ENCODE data around the gene SLC7A1.

SLC7A1 gene

DNA sequence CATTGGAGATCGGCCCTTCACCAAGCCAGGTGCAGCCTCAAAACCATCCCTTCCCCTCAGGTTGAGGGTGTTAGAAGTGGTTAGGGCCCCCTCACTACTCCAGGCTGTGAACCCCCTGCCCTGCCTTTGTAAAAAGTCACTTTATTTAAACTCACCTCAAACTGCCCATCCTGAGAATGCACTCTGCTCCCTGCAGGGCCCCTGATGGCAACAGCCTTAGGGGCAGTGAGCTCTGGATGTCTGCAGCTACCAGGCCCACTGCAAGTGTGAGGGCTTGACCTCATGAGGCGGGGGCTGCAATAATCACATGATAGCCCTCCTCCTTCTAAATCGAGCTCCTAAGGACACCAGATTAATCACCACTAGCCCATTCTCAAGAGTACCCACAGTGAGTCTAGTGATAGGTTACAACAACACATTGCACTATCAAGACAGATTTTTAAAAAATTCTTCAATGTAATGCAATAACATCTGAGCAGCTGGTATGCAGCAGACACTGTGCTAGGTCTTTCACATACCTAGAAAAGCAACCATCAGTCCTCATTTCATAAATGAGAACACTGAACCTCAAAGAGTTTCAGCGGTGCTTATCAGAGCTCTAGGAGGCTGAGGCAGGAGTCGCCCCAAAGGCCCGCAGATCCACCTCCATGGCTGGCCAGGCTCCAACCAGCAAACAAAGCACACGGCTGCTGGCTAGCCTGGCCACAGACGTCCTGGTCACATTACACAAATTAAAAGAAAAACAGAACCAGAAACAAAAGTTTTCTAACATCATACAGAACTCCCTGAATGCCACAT lies 26.0 kb downstream of the SLC7A1 start:
- Histone ChIP-seq H3K36me3 (ENCODE audit: control insufficient read depth, low read depth, low read length) (no peaks in the 10 kb centered on the region), H3K27me3 (ENCODE audit: control insufficient read depth, insufficient read depth, low read length) (no peaks in the 10 kb centered on the region), H3K9ac (ENCODE audit: low read length) (no peak overlapping the region), H3K4me1 (ENCODE audit: control insufficient read depth, low read depth, low read length) (peaks cover 17% of the 10 kb centered on the region), H3K27ac (ENCODE audit: low read length) (no peak overlapping the region), H3K9me3 (ENCODE audit: control insufficient read depth, low read depth, low read length) (no peaks in the 10 kb centered on the region), H3K4me3 (ENCODE audit: low read length) (no peak overlapping the region)

DNA sequence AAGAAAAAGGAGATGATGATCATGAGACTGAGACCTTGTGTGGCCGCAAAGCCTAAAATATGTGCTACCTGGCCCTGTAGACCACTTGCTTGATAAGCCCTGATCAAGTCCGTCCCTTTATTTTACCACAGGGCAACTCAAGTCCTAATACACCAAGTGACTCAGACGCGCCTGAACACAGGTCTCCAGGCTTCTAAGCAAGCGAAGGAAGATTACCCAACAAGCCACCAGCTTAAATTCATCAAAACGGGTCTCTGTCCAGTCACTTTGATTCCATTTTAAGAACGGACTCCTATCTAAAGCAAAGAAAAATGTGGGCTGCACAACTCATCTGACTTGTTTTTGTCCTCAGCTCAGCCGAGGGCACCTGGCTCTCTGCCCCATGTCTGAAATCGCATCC lies 26.8 kb downstream of the SLC7A1 start:
- Histone ChIP-seq H3K4me1 (ENCODE audit: control insufficient read depth, low read depth, low read length) (peaks cover 24% of the 10 kb centered on the region), H3K27ac (ENCODE audit: low read length) (no peak overlapping the region), H3K27me3 (ENCODE audit: control insufficient read depth, insufficient read depth, low read length) (no peaks in the 10 kb centered on the region), H3K9me3 (ENCODE audit: control insufficient read depth, low read depth, low read length) (no peaks in the 10 kb centered on the region), H3K36me3 (ENCODE audit: control insufficient read depth, low read depth, low read length) (no peaks in the 10 kb centered on the region), H3K9ac (ENCODE audit: low read length) (no peak overlapping the region), H3K4me3 (ENCODE audit: low read length) (no peak overlapping the region)

DNA sequence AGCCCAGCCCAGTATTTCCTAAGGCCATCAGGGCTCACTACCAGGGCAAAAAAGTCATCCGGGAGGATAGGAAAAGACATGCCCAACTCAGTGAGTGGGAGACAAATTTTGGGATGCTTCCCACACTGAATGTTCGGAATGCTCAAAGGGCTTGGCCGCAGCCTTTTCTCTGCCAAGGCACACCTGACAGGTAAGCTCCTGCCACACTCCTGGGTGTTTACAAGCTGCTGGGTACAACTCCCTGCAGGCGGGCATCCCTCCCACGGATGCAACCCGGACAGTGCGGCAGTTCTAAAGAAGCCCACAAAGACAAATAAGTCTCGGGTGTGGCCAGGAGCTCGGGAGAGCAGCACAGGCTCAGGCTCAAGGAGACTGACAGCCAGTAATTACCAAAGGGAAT lies 28.1 kb downstream of the SLC7A1 start:
- no peak overlapping the region for H3K9ac ChIP-seq (ENCODE audit: low read length)
- no peaks in the 10 kb centered on the region for H3K27me3 ChIP-seq (ENCODE audit: control insufficient read depth, insufficient read depth, low read length)
- no peaks in the 10 kb centered on the region for H3K9me3 ChIP-seq (ENCODE audit: control insufficient read depth, low read depth, low read length)
- peaks cover 36% of the 10 kb centered on the region for H3K4me1 ChIP-seq (ENCODE audit: control insufficient read depth, low read depth, low read length)
- no peaks in the 10 kb centered on the region for H3K36me3 ChIP-seq (ENCODE audit: control insufficient read depth, low read depth, low read length)
- no peak overlapping the region for H3K27ac ChIP-seq (ENCODE audit: low read length)
- no peak overlapping the region for H3K4me3 ChIP-seq (ENCODE audit: low read length)

DNA sequence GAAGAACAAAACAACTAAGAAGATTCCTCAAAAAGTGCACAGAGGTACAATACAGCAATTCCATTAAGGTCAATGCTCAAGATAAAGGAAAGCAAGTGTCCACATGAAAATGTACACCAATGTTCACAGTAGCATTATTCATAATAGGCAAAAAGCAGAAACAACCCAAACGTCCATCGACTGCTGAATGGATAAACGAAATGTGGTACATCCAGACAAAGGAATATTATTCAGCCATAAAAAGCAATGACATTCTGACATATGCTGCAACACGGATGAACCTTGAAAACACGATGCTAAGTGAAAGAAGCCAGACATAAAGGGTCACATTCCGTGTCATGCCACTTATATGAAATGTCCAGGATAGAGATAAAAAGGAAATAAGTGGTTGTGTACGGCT lies 29.3 kb downstream of the SLC7A1 start:
- Histone ChIP-seq H3K27me3 (ENCODE audit: control insufficient read depth, insufficient read depth, low read length) (no peaks in the 10 kb centered on the region), H3K4me1 (ENCODE audit: control insufficient read depth, low read depth, low read length) (peaks cover 41% of the 10 kb centered on the region), H3K4me3 (ENCODE audit: low read length) (no peak overlapping the region), H3K27ac (ENCODE audit: low read length) (no peak overlapping the region), H3K9ac (ENCODE audit: low read length) (no peak overlapping the region), H3K9me3 (ENCODE audit: control insufficient read depth, low read depth, low read length) (no peaks in the 10 kb centered on the region), H3K36me3 (ENCODE audit: control insufficient read depth, low read depth, low read length) (no peaks in the 10 kb centered on the region)

DNA sequence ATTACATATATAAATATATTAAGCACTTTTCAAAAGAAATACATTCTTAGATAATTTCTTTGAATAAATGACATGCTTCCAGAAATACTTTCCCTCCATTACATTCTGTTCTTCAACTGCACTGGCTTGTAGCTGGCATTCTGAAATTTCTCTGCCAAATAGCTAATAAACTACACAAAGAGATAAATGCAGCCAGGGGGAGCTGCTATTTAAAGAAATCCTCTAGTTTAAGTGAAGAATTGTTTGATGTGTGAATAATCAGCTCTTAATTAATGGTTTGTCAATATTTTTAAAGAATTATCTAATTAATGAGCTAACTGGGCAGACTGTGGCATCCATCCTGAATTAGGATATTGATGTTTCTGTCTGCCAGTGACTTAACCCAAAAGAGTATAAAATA lies 30.7 kb downstream of the SLC7A1 start:
- Histone ChIP-seq H3K36me3 (ENCODE audit: control insufficient read depth, low read depth, low read length) (no peaks in the 10 kb centered on the region), H3K27ac (ENCODE audit: low read length) (no peak overlapping the region), H3K4me1 (ENCODE audit: control insufficient read depth, low read depth, low read length) (peaks cover 41% of the 10 kb centered on the region), H3K4me3 (ENCODE audit: low read length) (no peak overlapping the region), H3K9ac (ENCODE audit: low read length) (no peak overlapping the region), H3K9me3 (ENCODE audit: control insufficient read depth, low read depth, low read length) (no peaks in the 10 kb centered on the region), H3K27me3 (ENCODE audit: control insufficient read depth, insufficient read depth, low read length) (no peaks in the 10 kb centered on the region)

DNA sequence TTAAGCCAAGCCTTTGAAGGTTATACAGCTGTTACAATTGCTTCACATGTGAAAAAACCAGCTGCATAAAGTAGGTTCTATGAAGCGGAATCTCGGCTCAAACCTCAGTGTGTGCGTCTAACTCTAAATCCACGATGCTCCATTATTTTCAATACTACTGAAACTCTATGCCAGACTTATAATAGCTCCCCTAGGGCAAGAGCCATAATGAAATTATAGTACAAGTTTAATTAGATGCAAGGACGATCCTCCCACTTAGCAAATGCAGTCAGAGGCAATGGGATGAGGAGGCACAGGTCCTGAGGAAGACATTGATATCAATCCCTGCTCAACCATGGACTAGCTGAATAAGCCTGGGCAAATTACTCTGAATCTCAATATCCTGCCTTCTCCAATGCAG lies 31.1 kb downstream of the SLC7A1 start:
- H3K27me3 ChIP-seq (ENCODE audit: control insufficient read depth, insufficient read depth, low read length): no peaks in the 10 kb centered on the region
- H3K27ac ChIP-seq (ENCODE audit: low read length): no peak overlapping the region
- H3K4me1 ChIP-seq (ENCODE audit: control insufficient read depth, low read depth, low read length): peaks cover 36% of the 10 kb centered on the region
- no peaks in the 10 kb centered on the region for H3K36me3 ChIP-seq (ENCODE audit: control insufficient read depth, low read depth, low read length)
- H3K9ac ChIP-seq (ENCODE audit: low read length): no peak overlapping the region
- no peaks in the 10 kb centered on the region for H3K9me3 ChIP-seq (ENCODE audit: control insufficient read depth, low read depth, low read length)
- H3K4me3 ChIP-seq (ENCODE audit: low read length): no peak overlapping the region

DNA sequence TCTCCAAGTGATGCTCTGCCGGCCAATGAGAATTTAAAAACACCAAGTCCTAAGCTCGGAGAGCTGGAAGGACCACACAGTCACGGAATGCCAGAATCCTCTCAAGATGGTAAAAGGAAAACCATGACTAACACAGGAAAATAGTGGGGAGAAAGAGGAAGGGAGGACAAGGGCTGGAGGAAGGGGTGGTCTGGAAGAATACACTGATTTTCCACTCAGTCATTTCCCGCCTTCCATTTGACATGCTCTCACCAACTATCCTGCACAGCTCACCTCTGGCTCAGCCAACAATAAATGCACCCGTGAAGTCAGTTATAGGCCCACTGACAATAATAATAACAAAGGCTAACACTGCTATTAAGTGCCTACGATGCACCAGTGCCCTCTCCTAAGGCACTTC lies 31.5 kb downstream of the SLC7A1 start:
- Histone ChIP-seq H3K9ac (ENCODE audit: low read length) (no peak overlapping the region), H3K4me1 (ENCODE audit: control insufficient read depth, low read depth, low read length) (peaks cover 33% of the 10 kb centered on the region)

DNA sequence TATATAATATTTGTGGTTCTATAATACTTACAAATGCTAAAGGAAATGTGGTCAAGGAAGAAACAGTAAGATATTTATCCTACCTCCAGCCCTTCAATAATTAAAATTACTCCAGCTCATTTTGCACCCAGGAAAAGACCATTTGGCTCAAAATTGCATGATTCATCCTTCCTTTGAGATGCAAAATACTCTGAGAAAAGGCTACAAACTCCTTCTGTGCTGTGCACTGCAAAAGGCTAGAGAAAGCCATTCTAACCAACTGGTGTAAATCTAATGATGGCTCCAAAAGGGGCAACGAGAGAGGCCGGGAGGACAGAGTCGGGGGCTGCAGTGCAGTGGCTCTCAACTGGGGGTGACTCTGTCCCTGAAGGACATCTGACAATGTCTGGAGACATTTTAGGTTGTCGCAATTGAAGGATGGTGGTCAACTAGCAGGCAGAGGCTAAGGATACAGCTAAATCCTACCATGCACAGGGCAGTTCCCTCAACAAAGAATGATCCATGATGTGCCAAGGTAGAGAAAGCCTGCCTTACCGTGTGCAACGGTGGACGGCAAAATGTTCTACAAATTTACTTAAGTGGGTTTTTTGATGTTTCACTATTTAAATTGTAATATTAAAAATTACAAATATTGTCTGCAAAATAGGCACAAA lies 32.6 kb downstream of the SLC7A1 start:
- Histone ChIP-seq H3K27me3 (ENCODE audit: control insufficient read depth, insufficient read depth, low read length) (no peaks in the 10 kb centered on the region), H3K4me1 (ENCODE audit: control insufficient read depth, low read depth, low read length) (peaks cover 31% of the 10 kb centered on the region), H3K4me3 (ENCODE audit: low read length) (no peak overlapping the region), H3K36me3 (ENCODE audit: control insufficient read depth, low read depth, low read length) (no peaks in the 10 kb centered on the region), H3K27ac (ENCODE audit: low read length) (no peak overlapping the region), H3K9ac (ENCODE audit: low read length) (no peak overlapping the region), H3K9me3 (ENCODE audit: control insufficient read depth, low read depth, low read length) (no peaks in the 10 kb centered on the region)

More for the DNA sequence above, 31.5 kb downstream of the SLC7A1 start:
- Histone ChIP-seq H3K36me3 (ENCODE audit: control insufficient read depth, low read depth, low read length) (no peaks in the 10 kb centered on the region), H3K27ac (ENCODE audit: low read length) (no peak overlapping the region), H3K27me3 (ENCODE audit: control insufficient read depth, insufficient read depth, low read length) (no peaks in the 10 kb centered on the region), H3K4me3 (ENCODE audit: low read length) (no peak overlapping the region), H3K9me3 (ENCODE audit: control insufficient read depth, low read depth, low read length) (no peaks in the 10 kb centered on the region)

DNA sequence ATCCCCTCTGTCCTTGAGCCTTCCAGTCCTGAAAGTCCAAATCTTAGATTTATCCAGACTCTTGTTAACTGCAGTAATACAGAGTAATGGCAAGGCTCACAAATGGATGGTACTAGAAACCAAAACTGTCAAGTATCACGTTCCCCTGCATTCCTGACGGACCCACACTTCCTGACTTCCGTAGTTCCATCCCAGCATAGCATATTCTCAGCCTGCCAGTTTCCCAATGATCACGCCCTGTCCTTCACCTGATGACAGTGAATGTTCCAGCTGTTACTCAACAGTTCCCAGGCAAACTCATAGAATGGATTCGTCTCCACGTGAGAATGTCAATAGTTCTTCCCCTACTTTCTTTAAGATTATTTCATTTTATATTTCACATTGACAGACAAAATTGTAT lies 33.6 kb downstream of the SLC7A1 start:
- Histone ChIP-seq H3K9me3 (ENCODE audit: control insufficient read depth, low read depth, low read length) (no peaks in the 10 kb centered on the region), H3K4me3 (ENCODE audit: low read length) (no peak overlapping the region), H3K27me3 (ENCODE audit: control insufficient read depth, insufficient read depth, low read length) (no peaks in the 10 kb centered on the region), H3K27ac (ENCODE audit: low read length) (no peak overlapping the region), H3K9ac (ENCODE audit: low read length) (no peak overlapping the region), H3K4me1 (ENCODE audit: control insufficient read depth, low read depth, low read length) (peaks cover 31% of the 10 kb centered on the region), H3K36me3 (ENCODE audit: control insufficient read depth, low read depth, low read length) (no peaks in the 10 kb centered on the region)

DNA sequence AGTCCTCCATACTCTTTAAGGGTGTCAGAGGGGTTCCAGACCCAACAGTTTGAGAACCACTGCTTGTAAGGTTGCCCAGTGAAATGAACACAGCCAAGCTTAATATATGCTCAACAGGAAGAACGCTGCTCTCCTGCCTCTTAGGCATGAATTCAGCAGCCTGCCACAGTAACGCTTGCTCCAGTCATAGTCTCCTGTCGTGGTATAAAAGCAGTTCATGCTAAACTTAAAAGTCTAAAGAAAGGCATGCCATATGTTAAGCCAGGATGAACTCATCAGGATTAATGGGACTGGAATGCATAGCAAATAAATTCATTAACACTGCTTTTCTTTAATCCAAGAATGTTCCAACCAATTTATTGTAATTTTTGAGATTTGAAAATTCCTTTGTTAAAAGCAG lies 38.7 kb downstream of the SLC7A1 start:
- Histone ChIP-seq H3K9me3 (ENCODE audit: control insufficient read depth, low read depth, low read length) (no peaks in the 10 kb centered on the region), H3K27me3 (ENCODE audit: control insufficient read depth, insufficient read depth, low read length) (no peaks in the 10 kb centered on the region), H3K4me3 (ENCODE audit: low read length) (no peak overlapping the region), H3K9ac (ENCODE audit: low read length) (no peak overlapping the region), H3K36me3 (ENCODE audit: control insufficient read depth, low read depth, low read length) (peaks cover 18% of the 10 kb centered on the region), H3K27ac (ENCODE audit: low read length) (no peak overlapping the region), H3K4me1 (ENCODE audit: control insufficient read depth, low read depth, low read length) (no peaks in the 10 kb centered on the region)

DNA sequence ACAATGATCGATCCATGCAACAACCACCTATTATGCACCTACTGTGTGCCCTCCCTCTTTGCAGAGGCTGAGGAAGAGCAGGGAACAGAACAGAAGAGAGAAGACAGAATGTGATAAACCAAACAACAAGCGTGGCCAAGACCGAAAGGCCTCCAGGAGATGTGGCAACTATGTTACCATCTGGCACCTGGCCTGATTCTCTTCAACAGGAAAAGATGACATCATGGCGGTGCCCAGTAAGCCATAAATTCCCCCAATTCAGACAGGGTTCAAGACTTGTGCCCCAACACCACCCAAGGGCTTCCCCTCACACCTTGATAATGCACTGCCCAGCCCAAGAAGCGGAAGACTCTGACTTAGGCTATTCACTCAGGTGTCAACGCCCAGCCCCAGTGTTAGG lies 44.3 kb downstream of the SLC7A1 start:
- no peak overlapping the region for H3K27ac ChIP-seq (ENCODE audit: low read length)
- no peak overlapping the region for H3K9ac ChIP-seq (ENCODE audit: low read length)
- H3K36me3 ChIP-seq (ENCODE audit: control insufficient read depth, low read depth, low read length): peaks cover 33% of the 10 kb centered on the region
- no peaks in the 10 kb centered on the region for H3K27me3 ChIP-seq (ENCODE audit: control insufficient read depth, insufficient read depth, low read length)
- no peaks in the 10 kb centered on the region for H3K9me3 ChIP-seq (ENCODE audit: control insufficient read depth, low read depth, low read length)
- no peak overlapping the region for H3K4me3 ChIP-seq (ENCODE audit: low read length)
- no peaks in the 10 kb centered on the region for H3K4me1 ChIP-seq (ENCODE audit: control insufficient read depth, low read depth, low read length)

DNA sequence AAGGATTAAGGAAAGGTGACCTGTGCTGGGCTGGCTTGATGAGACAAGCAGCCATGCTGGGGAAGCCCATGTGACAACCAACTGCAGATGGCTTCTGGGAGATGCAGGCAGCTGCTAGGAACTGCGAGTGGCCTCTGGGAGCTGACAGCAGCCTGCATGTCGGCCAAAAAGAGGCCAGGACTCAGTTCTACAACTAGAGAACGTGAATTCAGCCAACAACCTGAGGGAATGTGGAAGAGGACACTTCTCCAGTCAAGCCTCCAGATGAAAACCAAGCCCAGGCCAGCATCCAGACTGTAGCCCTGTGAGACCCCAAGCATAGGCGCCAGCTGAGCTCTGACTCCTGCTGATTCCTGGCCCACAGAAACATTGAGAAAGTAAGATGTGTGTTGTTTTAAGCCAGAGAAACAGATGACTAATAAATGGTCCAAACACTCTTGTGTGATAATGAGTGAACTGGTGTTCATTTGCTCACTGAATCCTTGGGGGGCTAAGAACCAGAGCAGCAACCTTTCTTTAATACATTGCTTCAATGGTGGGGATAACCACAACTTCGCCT lies 45.0 kb downstream of the SLC7A1 start:
- peaks cover 37% of the 10 kb centered on the region for H3K36me3 ChIP-seq (ENCODE audit: control insufficient read depth, low read depth, low read length)

More for the DNA sequence above, 45.0 kb downstream of the SLC7A1 start:
- Histone ChIP-seq H3K4me1 (ENCODE audit: control insufficient read depth, low read depth, low read length) (no peaks in the 10 kb centered on the region), H3K9ac (ENCODE audit: low read length) (no peak overlapping the region), H3K27me3 (ENCODE audit: control insufficient read depth, insufficient read depth, low read length) (no peaks in the 10 kb centered on the region), H3K4me3 (ENCODE audit: low read length) (no peak overlapping the region), H3K9me3 (ENCODE audit: control insufficient read depth, low read depth, low read length) (no peaks in the 10 kb centered on the region), H3K27ac (ENCODE audit: low read length) (no peak overlapping the region)

Data from iPS-18a (cell line).